ELF-1 (cell line): ENCODE measurements around the gene ISM1.

Experiments
- DNase-seq: peaks from one replicate; pipeline ENCODE4 v3.0.0-alpha.2; 2016; ENCODE audit warnings: low read depth, low spot score

ISM1 gene

DNA sequence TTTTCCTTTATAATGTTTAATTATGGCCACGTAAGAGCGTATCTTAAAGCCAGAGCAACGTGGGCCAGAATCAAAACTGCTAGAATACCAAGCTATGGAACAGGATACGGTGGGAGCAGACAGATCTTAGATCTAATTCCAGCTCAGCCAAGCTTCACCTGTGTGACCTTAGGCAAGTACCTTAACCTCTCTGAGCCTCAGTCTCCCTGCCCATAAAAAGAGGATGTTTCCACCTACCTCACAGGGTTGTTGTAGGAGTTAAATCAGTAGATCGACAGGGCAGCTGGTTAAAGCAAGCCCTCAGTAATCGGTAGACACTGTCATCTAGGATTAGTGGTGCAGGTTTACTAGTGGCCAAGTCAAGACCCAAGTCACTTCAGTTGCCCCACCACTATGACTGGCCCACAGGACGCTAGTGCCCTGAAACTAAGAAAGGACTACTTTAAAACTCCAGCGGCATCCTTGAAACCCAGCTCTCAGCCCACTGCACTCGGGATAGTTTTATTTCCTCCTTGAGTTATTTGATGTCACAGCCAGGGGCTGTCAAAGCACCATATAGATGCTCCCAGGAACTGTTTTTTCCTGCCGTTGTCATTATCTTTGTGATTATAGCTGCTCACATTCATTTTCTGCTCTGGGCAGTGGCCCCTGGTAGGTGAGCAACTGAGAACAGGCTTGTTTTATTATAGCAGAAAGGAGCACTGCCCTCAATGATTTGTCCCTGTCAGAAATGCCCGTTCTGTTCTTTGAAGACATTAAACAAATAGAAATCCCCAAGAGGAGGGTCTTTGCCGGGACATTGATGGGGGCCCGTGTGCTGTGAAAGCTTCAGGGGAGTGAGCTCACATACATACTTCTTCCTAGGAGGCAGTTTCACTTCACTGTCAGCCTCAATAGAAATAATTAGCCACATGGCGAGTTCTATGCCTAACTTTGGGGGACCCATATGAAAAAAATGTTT lies 63.1 kb downstream of the ISM1 start:
- no peak for DNase-seq

GRCh38 chr20:13284830-13285229 lies 63.8 kb downstream of the ISM1 start:
- DNase-seq, result no peak

GRCh38 chr20:13285408-13285807 lies 64.3 kb downstream of the ISM1 start:
- DNase-seq, result no peak

DNA sequence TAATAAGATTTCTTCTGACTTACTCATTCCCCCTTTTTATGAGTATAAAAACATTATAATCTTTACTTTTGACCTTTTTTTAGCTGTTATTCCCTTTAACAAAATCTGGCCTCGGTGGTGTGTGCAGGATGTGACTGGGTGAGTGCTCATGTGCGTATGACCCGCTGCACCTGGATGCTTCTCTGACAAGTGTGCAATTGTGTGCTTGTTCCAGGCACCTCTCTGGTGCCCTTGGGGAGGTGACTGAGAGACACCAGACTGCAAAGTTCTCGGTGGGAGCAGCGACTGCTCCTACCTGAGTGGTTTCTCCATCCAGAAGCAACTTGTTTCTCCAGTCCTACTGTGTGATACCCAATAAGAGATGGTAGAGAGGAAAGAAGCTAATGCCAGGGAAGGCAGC lies 65.0 kb downstream of the ISM1 start:
- no peak for DNase-seq

- DNase-seq, result no peak
These were observed 65.5 kb downstream of the ISM1 start for GRCh38 chr20:13286607-13287006.

DNA sequence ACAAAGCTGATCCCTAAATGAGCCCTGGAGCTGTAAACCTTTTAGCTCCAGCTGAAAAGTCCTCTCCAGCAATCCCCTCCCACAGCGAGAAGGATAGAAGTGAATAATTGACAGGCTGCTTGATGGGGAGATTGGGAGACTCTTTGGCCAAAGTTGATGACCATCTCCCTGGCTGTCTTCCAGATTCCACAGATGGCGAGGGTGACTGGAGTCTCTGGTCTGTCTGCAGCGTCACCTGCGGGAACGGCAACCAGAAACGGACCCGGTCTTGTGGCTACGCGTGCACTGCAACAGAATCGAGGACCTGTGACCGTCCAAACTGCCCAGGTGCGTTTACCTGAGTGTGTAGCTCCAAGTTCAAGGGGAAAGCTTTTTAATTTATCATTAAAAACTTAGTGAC lies 67.3 kb downstream of the ISM1 start:
- DNase-seq, result no peak

DNA sequence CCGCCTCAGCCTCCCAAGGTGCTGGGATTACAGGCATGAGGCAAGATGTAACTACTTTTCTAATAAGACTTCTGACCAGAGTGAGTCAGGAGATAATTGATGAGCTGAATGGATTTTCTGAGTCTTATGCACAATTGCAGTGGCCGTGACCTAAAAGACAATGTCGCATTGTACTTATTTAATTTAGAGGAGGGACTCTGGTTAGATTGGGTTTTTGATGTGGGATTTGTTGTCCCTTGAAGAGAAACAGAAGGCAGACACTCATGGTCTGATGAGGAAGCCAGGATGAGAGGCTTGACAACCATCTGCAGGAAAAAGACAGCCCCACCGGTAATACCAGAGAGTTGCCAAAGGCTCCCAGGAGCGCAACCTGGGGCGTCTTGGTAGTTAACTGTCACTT lies 68.0 kb downstream of the ISM1 start:
- DNase-seq, result no peak

- no peak for DNase-seq
These were observed 69.7 kb downstream of the ISM1 start for GRCh38 chr20:13290724-13291123.

GRCh38 chr20:13291157-13291556 lies 70.1 kb downstream of the ISM1 start:
- no peak for DNase-seq

DNA sequence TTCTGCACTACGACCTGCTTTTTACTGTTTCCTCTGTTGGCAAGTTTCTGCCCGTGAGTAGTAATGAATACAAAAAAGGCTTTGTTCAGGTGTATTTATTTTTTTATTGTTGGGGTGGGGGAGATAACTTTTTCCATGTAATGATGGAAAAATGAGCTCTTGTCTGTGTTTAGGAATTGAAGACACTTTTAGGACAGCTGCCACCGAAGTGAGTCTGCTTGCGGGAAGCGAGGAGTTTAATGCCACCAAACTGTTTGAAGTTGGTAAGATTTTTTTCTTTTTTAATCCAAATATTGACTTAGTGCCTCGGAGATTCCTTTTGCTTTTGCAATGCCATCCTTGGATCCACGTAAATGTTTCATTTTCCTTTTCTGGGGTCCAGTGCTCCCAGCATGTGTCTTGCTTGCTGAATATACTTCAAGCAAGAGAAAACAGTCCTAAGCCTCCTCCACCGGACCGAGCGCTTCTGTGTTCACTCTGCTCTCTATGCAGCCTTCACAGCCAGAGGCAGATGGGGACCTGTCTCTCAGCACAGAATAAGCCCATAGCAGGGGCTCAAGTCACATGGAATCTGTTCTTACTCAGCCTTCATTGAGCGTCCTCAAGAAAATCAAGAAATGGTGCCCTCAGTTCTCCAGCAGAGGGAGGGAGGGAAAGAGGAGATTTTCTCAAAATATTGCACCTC lies 71.3 kb downstream of the ISM1 start:
- DNase-seq, result no peak

GRCh38 chr20:13294522-13294921 lies 73.4 kb downstream of the ISM1 start:
- DNase-seq, result no peak

DNA sequence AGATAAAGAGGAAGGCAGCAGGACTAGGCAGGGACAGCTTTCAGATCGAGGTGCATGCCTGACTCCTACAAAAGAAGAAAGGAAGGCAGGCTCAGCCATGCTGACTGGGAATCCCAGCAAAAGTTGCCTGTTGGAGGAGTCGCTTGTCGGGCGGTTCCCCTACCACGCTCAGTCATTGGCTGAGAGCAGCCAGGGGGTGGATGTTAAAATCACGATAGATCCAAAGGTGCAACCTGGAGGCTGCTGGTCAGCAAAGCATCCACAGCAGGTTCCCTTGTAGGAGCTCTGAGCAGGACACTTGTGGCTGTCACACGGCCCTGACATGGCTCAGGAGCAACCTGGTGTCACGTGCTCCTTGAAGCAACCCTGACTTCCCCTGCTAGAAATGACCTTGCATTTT lies 74.6 kb downstream of the ISM1 start:
- DNase-seq, result no peak

GRCh38 chr20:13296070-13296469 lies 75.0 kb downstream of the ISM1 start:
- no peak for DNase-seq

DNA sequence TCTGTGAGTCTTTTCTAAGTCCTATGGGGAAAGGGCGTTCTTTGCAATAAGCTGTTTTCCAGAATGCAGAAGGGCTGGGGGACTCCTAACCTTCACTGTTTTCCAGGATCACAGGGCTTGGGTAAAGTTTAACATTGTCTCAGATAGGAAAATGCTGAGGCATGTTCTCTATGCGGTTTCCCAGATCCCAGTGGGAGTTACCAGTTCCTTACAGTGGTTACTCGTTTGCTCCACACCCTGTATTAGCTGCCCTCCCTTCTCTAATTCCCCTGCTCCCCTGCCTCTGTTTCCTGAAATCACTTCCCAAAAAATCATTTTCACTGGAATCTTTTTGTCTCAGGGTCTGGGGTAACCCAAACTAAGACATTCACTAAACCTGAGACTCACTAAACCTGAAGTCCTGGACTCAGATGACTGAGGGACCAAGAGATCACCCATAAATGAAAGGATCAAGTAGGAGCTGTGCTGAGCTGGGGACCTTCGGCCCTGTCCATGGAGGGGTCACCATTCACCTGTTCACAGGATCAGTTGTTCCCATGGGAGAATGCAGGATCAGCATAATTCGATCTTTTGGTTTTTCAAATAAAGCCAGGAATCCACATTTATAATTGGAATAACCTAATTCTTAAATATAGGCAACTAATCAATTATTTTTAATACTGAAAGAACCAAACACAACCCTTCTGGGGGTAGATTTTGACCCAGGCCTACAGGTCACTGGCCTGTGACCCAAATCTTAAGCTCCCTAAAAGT lies 76.2 kb downstream of the ISM1 start:
- DNase-seq, result no peak

DNA sequence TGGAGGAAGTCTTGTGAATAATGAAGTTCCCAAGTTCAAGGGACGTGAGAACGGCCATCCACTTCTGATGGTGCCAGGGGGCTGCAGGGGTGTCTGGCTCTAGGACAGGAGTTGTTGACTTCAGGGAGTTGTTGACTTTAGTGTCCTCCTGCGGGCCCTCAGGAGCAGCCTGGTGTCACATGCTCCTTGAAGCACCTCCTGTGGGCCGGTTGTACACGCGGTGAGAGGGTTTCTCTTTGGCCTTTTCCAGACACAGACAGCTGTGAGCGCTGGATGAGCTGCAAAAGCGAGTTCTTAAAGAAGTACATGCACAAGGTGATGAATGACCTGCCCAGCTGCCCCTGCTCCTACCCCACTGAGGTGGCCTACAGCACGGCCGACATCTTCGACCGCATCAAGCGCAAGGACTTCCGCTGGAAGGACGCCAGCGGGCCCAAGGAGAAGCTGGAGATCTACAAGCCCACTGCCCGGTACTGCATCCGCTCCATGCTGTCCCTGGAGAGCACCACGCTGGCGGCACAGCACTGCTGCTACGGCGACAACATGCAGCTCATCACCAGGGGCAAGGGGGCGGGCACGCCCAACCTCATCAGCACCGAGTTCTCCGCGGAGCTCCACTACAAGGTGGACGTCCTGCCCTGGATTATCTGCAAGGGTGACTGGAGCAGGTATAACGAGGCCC lies 77.8 kb downstream of the ISM1 start:
- no peak for DNase-seq

DNA sequence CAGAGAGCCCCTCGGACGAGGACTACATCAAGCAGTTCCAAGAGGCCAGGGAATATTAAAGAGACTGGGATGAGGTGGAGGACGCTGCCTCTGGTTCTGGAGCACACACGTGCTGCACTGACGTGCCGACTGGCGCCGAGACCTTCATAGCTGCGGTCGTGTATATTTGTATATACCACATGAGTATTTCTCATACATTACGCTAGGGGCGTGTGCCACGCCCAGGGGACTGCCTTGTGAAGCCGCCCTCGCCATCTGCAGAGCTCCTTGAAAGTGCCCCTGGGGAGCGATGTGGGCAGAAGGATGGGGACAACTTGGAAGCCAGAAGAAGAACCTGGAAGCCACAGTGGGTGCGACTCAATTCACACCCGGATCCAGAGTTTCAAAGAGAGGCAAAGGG lies 78.3 kb downstream of the ISM1 start:
- DNase-seq, result no peak

- no peak for DNase-seq
These were observed 80.5 kb downstream of the ISM1 start for GRCh38 chr20:13301596-13301995.

- peak; percentile 46 for DNase-seq
These were observed 81.8 kb downstream of the ISM1 start for GRCh38 chr20:13302647-13303450.

- DNase-seq, result no peak
These were observed 84.2 kb downstream of the ISM1 start for GRCh38 chr20:13305284-13305683.

DNA sequence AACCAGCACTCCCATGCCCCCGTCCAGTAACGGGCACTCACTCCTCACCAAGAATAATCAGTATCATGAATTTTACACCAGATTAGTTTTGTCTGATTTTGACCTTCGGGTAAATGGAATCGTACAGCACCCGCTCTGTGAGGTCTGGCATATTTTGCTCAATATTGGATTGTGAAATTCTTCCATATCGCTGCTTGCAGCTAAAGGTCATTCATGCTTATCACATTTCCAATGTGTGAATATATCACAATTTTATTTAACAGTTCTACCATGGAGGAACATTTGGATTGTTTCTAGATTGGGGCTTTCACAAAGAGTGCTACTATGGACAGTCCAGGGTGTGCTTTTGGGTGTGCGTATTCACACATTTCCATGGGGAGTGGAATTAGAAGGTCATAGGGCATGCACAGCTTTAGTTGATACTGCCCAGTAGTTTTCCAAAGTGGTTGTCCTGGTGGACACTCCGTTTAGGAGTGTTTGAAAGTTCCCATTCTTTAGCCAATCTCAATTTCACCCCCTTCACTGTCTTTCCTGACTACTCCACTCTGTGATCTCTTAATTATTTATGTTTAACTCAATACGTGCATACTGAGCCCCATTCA lies 86.6 kb downstream of the ISM1 start:
- DNase-seq, result no peak
